ENCODE results near the gene OXSR1.
"Not testable (repeated sequence)": the region's sequence is repeated elsewhere in the genome, so short reads cannot be mapped to it uniquely, and the experiment has no call there.

Gene OXSR1

DNA sequence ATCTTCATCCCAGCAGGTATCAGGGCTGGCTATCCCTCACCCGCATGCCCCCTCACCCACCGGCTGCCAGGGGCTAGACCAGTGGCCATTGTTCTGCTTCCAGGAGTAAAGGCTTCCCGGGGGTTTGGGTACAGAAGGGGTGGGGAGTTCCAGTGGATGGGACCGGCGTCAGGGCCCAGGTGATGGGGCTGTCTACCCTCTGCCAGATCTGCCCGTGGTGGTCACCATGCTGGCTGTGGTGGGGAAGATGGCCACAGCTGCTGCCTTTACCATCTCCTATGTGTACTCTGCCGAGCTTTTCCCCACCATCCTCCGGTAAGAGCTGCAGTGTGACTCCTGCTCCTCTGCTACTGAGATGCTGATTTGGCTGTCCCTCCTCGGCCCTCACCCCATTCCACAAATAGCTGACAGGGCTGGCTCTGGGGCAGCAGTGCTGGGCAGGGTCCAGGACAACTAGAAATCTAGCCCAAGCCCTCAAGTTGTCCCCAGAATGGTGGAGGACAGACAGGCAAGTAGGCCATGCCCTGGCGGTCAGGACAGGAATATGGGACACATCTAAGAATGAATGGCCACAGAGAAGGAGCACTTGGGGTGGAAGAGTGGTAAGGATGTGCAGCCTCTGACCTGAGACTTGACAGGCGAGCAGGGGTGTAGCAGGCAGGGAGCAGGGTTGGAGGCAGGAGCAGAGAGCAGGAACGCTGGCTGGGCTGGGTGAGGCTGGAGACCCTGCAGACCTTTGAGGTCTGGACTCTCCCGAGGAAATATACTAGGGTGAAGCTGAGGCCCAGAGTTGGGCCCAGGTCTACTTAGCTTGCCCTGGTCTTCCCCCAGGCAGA, 111.0 kb downstream of the OXSR1 start:
- DNase-seq: no peak

DNA sequence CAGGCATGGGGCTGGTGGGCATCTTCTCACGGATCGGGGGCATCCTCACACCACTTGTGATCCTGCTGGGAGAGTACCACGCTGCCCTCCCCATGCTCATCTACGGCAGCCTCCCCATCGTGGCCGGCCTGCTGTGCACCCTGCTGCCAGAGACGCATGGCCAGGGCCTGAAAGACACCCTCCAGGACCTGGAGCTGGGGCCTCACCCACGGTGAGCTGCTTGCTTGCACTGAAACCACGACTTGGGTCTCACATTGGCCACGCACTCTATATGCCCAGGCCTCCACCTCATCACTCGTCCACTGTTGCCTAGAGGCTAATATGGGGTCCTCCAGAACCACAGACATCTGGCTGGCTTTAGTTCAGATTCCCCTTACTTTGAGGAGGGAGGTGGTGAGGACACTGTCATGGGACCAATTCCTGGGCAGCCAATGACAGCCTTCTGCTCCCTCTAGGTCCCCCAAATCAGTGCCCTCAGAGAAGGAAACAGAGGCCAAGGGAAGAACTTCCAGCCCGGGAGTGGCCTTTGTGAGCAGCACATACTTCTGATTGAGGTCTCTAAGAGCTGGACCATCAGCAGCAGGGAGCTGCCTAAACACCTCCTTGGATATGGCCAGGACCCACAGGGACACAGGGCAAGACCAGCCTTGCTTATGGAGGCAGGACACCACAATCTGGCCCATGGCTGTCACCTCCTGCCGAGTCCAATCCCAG, 111.7 kb downstream of the OXSR1 start:
- no peak for DNase-seq

DNA sequence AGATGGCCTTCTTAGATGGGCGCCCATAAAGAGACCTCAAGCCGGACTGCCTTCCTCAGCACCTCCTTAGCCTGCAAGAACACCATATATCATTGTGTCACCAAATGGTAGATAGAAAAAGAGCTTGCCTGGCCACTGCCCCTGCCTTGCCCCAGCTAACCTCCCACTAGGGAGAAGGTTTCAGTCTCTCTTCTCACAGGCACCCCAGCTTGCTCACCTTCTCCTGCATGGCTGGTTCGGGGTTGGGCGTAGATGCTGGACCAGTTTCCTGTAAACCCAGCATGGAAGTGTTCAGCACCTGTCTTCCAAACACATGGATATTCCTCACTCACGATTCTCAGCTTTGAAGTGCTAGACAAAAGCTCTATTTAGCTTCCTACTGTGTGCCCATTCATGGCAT, 113.5 kb downstream of the OXSR1 start:
- no peak for DNase-seq

DNA sequence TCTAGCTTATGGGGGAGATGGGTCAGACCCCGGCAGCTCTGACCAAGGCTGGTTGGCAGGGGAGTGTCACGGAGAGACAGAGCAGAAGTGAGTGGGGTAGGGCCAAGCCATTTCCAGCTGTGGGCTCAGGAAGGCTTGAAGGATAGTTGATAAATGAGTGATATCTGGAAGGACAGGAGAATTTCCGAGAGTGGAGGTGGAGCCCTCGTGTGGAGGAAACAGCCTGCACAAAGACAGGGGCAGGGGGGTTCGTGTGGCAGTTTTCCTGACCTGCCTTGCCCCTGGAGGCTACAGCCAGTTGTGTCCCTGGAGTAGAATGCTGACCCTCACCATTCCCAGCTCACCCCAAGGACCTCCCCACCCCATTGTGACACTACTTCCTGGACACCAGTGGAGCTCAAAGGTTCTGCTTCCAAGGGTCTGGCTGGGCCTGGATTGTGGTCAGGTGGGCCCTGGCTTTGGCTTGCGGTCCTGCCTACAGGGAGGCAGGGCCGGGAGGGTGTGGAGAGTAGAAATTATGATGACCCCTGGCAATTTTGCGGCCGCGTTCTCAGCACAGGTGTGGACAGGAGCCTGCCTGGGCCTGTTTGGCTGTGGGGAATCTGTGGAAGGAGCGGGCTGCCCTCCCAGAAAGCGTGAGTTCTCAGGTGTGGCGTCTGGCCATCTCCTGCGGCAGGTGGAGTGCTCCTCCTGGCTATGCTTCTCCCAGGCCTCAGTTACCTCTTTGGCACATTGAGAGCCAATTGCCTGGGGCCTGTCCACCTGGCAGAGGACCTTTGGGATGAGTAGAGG, 116.8 kb downstream of the OXSR1 start, which contains the start of gene SLC22A14:
TSS of gene SLC22A14 (plus strand) at position 400 of the 792 bp plus-strand sequence. CDS start 23,733 bp downstream, outside the sequence.
- DNase-seq: no peak

DNA sequence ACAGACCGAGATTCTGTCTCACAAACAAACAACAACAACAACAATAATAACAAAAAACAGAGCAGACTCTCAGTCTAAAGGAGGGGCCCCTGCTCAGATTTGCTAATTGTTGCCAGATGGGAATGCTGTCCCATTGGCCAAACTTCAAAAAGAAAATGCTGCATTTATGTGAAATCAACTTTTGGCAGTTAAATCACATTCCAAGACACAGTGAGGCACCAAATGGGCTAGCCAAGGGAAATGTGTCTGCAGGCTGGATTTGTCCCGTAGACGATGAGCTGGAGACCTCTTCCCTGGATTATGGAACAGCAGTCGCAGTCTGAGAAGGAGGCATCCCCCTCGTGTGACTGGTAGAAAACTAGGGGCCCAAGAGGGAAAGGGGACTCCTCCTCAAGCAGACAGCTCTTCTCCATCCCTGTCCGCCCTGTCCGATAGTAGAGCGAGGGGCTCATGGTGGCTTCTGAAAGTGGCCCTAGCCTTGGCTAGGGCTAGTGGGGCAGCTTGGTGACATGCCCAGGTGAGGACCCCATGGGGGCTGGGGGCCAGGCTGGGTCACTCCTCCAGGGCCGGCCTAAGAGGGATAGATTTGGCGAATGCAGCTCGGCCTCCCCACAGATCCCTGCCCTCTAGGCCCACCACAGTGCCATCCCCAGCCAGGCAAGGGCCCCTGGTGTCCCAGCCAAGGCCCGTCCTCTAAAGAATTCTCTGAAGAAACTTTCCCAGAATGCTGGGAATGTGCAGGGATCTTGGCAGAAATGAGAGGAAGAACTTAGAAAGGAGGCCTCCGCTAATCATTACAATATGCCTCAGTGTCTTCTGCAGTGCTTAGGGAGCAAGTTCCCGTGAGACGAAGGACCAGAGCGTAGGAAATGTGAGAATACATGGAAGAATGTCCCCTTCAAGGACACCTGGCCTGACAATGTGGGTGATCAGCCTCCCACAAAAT, 118.7 kb downstream of the OXSR1 start:
- DNase-seq: no peak

DNA sequence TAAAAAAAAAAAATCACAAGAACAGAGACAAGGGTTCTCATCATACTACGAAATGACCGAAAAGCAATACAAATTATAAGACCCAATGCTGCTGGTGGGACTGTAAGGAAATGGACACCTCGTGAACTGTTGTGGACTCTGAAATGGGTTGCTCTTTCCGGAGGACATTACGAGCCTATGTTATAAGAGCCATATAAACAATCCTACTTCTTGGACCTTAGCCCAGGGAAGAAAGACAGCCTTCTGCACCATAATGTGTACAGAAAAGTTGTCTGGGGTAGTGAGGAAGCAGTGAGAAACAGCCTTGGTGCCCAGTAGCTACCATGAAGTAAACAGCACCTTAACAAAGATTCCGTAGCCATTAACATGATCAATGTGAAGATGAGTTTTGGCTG, 119.4 kb downstream of the OXSR1 start:
- no peak for DNase-seq

DNA sequence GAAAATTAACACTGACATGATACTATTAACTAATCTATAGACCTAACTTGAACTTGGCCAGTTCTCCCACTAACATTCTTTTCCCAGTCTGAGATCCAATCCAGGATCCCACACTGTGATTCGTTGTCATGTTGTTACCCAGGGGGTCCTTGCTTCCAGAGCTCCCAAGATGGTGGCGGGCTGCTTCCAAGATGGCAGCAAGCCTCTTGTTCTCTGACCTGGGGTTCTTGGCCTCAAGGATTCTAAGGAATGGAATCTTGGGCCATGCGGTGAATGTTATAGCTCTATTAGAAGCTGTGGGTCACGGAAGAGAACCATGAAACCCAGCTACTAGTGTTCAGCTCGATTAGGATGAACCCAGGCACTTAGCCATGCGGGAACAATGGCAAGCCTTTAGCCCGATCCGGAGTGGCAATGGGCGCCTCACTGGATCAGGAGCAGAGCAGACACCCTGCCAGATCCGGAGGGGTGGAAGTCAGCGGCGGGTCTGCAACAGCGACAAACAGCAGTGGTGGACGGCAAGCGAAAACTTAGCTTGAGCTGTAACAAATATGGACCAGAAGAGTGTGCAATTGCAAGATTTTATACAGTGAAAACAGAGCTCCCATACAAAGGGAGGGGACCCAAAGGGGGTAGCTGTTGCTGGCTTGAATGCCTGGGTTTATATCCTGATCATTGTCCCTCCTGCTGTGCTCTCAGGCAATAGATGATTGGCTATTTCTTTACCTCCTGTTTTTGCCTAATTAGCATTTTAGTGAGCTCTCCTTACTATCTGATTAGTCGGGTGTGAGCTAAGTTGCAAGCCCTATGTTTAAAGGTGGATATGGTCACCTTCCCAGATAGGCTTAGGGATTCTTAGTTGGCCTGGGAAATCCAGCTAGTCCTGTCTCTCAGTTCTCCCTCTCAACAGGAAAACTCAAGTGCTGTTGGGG, 124.2 kb downstream of the OXSR1 start:
- DNase-seq: not testable (repeated sequence)

DNA sequence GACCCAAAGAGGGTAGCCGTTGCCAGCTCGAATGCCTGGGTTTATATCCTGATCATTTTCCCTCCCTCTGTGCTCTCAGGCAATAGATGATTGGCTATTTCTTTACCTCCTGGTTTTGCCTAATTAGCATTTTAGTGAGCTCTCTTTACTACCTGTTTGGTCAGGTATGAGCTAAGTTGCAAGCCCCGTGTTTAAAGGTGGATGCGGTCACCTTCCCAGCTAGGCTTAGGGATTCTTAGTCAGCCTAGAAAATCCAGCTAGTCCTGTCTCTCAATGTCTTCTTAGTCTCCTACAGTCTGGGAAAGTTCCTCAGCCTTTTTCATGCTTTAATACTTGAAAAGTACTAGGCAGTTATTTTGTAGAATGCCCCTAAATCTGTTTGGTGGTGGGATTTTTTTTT, 131.7 kb downstream of the OXSR1 start:
- not testable (repeated sequence) for DNase-seq

DNA sequence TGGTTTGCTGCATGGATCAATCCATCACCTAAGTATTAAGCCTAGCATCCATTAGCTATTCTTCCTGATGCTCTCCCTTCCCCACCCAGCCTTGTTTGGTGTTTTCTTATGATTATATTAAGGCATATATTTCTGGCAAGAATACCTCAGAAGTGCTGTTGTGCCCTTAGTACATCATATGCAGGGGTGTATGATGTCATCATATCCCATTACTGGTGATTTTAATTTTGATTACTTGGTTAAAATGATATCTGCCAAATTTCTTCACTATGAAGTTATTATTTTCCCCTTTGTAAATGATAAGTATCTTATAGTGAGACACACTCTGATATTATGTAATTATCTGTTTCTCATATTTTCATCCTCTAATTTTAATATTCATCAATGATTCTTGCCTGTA, 132.2 kb downstream of the OXSR1 start:
- no peak for DNase-seq

DNA sequence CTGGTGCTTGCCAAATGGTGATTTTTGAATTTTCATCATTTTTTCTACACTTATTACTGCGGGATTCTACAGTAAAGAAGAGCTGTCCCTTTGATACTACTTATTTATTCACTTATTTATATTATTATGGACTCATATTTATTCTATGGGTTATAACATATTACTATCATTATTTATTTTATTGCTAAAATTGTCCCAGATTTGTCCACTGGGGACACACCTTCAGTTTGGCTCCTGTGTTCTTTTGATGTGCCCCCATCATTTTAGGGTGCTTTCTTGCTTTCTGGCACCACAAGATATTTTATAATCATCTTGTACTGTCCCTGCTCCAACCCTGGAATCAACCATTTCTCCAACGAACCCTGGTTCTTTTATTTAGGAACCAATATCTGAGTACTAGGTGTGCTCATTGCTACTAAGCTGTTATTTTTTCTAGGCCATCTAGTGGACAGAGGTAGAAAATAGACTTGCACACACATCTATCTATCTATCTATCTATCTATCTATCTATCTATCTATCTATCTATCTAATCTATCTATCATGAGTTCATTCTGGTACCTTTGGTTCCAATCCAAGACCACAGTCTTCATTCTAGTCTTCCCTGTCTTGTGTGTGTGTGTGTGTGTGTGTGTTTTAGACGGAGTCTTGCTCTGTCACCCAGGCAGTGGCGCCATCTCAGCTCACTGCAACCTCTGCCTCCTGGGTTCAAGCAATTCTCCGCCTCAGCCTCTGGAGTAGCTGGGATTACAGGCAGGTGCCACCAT, 132.8 kb downstream of the OXSR1 start:
- no peak for DNase-seq
